ENCODE results near the gene NPC1. TPM values are rescaled to one million over a fixed set of nuclear protein-coding genes. Genes with fewer than 3 reads are reported as not detected.

NPC1 gene
- total and polyA plus RNA-seq, 2 of the 8 experiments (the other 6 are each of a cell fraction or from before 2014, with no cell fraction given), result 34.1 to 39.5 TPM

GRCh38 chr18:23592911-23593310 lies 6.6 kb upstream of the NPC1 start (continued):
- TF ChIP-seq SIN3A (conservative IDR thresholded peaks at IDR 0.05 in 1 of 2, IDR thresholded peaks at IDR 0.05 in 1 of 2; ENCODE audit: low read depth in 1 of 2, low read length in 2 of 2) (no peak), SIX5 (IDR thresholded peaks at IDR 0.05; ENCODE audit: low read depth, low read length) (no peak), CBX8 (IDR thresholded peaks at IDR 0.05; ENCODE audit: borderline replicate concordance, low read depth, low read length) (no peak), TCF12 (IDR thresholded peaks at IDR 0.05; ENCODE audit: low read depth, low read length) (no peak)

All from H1 (cell line).